SU-DHL-6 (cell line): ENCODE data around the gene HIF3A.

Source experiments
- CTCF ChIP-seq: fragments of 200-600 bp; sonication (generic); IDR thresholded peaks from one replicate; pipeline ENCODE4 v1.5.1; 2017; ENCODE audit warnings: antibody characterized with exemption, mild to moderate bottlenecking, low read length, moderate library complexity; ENCODE audit not compliant: insufficient read depth, poor library complexity, severe bottlenecking
- EZH2phosphoT487 ChIP-seq: fragments of 200-600 bp; sonication (generic), shearing (Covaris generic); conservative IDR thresholded peaks from 2 replicates; pipeline ENCODE4 v1.6.1; 2018; ENCODE audit warnings: mild to moderate bottlenecking, antibody characterized with exemption, low read length, moderate library complexity, mixed read lengths

GRCh38 chr19:46306501-46306900 lies 9.7 kb downstream of the HIF3A start:
- no peak for TF ChIP-seq CTCF
- no peak for TF ChIP-seq EZH2phosphoT487
